Mucosa of rectum (tissue), 2 donors: ENCODE measurements around the gene SMG6.

Experiments used
- H3K27ac ChIP-seq, 2 donors: one replicate each; pipeline ENCODE4 v1.7.0; 2013; ENCODE audit warnings: inconsistent platforms in 2 of 2, low read depth in 2 of 2, low read length in 2 of 2
- H3K27me3 ChIP-seq, 2 donors: one replicate each; pipeline ENCODE4 v1.7.0; 2013; ENCODE audit warnings: low read length in 2 of 2; ENCODE audit not compliant: control insufficient read depth in 2 of 2, insufficient read depth in 2 of 2
- H3K36me3 ChIP-seq, 2 donors: one replicate each; pipeline ENCODE4 v1.7.0; 2013; ENCODE audit warnings: low read length in 2 of 2; ENCODE audit not compliant: control insufficient read depth in 2 of 2, insufficient read depth in 2 of 2
- H3K4me1 ChIP-seq, 2 donors: one replicate each; pipeline ENCODE4 v1.7.0; 2013; ENCODE audit warnings: low read length in 2 of 2, mild to moderate bottlenecking in 1 of 2; ENCODE audit not compliant: control insufficient read depth in 2 of 2, insufficient read depth in 2 of 2
- H3K4me3 ChIP-seq, 2 donors: one replicate each; pipeline ENCODE4 v1.7.0; 2013; ENCODE audit warnings: low read length in 2 of 2
- H3K9ac ChIP-seq, 2 donors: one replicate each; pipeline ENCODE4 v1.7.0; 2013; ENCODE audit warnings: low read length in 2 of 2, low read depth in 1 of 2, mild to moderate bottlenecking in 1 of 2
- H3K9me3 ChIP-seq, 2 donors: one replicate each; pipeline ENCODE4 v1.7.0; 2013; ENCODE audit warnings: low read length in 2 of 2; ENCODE audit not compliant: control insufficient read depth in 2 of 2
- donor health status: healthy.
- donor health status: Normal muscosa, but diverticular disease.

The SMG6 gene

DNA sequence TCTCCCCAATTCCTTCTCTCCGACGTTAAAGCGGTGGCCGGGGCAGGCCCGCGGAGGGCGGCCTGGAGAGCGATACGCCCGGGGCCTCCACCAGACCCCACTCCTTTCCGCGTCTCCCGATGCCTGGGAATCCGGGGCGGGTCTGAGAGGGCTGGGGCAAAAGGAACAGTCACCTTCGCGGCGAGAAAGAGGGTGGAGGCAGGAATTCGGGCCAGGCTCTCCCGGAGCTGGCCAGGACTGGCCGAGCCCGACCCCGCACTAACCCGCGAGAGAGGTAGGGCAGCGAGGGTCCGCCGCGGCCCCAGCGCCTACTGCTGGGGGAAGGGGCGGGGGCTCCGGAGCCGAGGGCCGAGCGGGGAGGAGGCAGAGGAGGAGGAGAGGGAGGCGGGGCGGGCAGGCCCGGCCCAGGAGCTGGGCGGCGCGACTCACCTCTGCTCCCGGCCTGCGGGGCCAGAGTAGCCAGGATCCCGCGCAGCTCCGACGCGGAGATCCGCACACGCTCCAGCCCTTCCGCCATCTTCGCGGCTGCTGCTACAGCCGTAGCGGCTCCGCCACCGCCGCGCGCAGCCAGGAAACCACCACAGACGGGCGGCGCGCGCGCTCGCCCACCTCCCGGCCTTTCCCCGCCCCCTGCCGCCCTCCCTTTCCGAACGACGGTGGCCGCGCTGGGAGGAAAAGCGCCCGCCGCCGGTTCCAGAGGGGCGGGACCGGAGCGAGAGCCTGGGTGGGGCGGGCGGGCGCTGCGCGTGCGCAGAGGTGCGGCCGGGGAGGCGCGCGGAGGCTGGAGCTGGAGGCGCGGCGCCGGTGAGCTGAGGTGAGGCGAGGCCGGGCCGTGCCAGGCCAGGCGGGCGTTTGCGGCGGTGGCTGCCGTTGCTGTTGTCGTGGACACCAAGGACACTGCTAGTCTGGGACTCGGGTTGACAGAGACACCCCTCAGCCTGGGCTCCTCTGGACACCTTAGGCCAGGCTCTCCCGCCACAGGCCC is at the start of gene SMG6, which contains the start of gene SRR:
Gene SMG6 (minus strand): TSS at position 582 of the 985 bp plus-strand sequence. CDS start 65 bp downstream, at position 517.
Gene SRR (plus strand): TSS at position 747 of the 985 bp plus-strand sequence. CDS start 11,611 bp downstream, outside the sequence.
- H3K4me3 ChIP-seq: peak within 1 kb of the TSS; percentile 89 to 90
- H3K27ac ChIP-seq: peak within 1 kb of the TSS; percentile 91 to 92
- peaks cover 7 to 18% of the 10 kb centered on the region in 2 donors for H3K36me3 ChIP-seq
- H3K9me3 ChIP-seq: no peaks in the 10 kb centered on the region
- H3K9ac ChIP-seq: peak within 1 kb of the TSS; percentile 85 to 89
- H3K27me3 ChIP-seq: no peaks in the 10 kb centered on the region
- peaks cover 4 to 10% of the 10 kb centered on the region in 2 donors for H3K4me1 ChIP-seq

DNA sequence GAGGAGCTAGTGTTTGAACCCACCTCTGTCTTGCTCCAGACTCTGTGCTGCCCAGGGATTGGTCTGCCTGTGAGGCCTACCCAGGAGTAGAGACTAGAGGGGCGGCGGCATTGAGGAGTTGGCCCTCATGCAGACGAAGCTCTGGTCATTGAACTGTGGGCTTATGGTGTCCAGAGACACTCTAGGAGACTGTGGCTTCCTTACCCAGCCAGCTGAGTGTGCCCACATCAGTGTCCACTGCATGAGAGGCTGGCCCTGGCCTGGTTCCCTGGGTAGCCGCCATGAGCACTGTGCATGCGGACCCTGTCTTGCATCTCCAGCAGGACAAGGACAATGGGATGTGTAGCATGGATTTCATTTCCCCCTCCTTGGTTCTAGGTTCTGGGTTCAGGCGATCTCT is 47.7 kb upstream of the SMG6 start:
- Histone ChIP-seq H3K4me1 (no peaks in the 10 kb centered on the region), H3K9me3 (no peaks in the 10 kb centered on the region), H3K27ac (no peak overlapping the region), H3K9ac (no peak overlapping the region), H3K27me3 (no peaks in the 10 kb centered on the region), H3K36me3 (no peaks in the 10 kb centered on the region), H3K4me3 (no peak overlapping the region)

DNA sequence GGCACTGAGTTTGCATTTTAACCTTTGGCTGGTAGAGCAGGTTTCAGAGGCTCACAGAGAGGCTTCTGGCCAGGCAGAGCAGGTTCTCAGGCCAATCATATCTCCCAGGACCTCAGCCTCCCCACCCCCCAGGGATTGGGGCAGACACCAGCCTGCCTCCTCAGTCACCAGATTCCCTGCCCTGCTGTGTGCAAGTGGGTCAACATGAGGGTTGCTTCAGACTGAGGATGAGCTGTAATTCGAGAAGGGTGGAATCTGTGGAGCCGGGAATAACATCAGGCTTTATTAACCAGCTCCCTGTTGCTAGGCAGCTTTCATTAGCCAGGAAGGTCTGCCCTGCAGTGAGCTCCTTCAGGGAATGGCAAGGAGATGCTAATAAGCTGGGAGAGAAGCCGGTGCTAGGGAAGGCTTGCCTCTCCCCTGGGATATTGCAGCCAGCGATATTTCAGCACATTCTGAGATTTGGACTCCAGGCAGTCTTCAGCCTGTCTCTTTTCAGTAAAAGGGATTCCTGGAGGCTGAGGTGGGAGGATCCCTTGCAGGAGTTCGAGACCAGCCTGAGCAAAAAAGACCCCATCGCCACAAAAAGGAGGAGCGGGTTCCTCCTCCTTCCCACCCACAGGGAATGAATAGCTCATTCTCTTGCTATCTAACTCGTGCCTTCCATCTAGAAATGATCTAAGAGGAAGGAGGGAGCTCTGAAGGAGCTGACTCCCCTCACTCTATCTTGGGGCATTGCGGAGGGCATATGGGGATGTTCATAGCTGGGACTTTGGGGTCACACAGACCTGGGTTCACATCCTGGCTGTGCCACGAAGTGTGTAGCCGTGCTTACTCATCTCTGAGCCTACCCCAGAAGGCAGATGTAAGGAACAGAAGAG is 44.5 kb upstream of the SMG6 start:
- H3K27me3 ChIP-seq: no peaks in the 10 kb centered on the region
- H3K4me3 ChIP-seq: no peak overlapping the region
- H3K36me3 ChIP-seq: peaks cover 0 to 7% of the 10 kb centered on the region in 2 donors
- no peak overlapping the region for H3K27ac ChIP-seq
- no peaks in the 10 kb centered on the region for H3K4me1 ChIP-seq
- no peak overlapping the region for H3K9ac ChIP-seq
- no peaks in the 10 kb centered on the region for H3K9me3 ChIP-seq

DNA sequence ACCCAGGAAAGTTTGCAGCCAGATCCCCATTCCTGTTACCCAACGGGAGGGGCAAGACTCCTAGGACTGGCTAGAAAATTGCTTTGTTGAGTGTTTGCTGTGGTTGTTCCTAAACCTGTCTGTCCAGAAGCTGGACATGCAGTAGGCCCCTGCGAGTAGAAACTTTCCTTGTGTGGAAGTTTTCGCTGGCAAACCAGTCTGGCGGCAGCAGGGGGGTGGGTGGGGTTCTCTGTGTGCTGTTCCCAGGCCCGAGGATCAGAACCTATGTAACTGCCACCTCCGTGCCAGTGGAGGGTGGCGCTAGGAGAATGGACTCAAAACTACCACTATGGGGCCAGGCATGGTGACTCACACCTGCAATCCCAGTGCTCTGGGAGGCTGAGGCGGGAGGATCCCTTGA is 42.9 kb upstream of the SMG6 start:
- Histone ChIP-seq H3K9ac (no peak overlapping the region), H3K9me3 (no peaks in the 10 kb centered on the region), H3K4me1 (no peaks in the 10 kb centered on the region), H3K36me3 (peaks cover 0 to 10% of the 10 kb centered on the region in 2 donors), H3K4me3 (no peak overlapping the region), H3K27me3 (no peaks in the 10 kb centered on the region), H3K27ac (no peak overlapping the region)

DNA sequence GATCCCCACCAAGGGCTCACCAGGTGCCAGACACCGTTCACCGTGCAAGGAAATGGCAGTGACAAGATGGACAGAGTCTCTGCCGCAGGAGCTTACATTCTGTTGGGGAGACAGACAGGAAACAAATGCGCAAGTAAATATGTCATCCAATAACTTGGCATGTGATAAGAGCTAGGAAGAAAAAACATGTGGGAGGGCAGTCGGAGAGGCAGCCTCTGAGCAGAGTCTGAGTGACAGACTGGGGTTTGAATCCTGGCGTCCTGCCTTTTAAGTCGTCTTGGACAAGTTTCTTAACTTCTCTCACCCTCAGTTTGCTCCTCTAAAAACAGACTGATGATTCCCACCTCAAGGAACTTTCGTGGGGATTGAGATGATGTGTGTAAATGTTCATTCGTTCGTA is 40.9 kb upstream of the SMG6 start:
- H3K27me3 ChIP-seq: no peaks in the 10 kb centered on the region
- H3K9ac ChIP-seq: no peak overlapping the region
- H3K4me3 ChIP-seq: no peak overlapping the region
- no peaks in the 10 kb centered on the region for H3K4me1 ChIP-seq
- no peaks in the 10 kb centered on the region for H3K9me3 ChIP-seq
- H3K27ac ChIP-seq: no peak overlapping the region
- H3K36me3 ChIP-seq: peaks cover 0 to 10% of the 10 kb centered on the region in 2 donors

DNA sequence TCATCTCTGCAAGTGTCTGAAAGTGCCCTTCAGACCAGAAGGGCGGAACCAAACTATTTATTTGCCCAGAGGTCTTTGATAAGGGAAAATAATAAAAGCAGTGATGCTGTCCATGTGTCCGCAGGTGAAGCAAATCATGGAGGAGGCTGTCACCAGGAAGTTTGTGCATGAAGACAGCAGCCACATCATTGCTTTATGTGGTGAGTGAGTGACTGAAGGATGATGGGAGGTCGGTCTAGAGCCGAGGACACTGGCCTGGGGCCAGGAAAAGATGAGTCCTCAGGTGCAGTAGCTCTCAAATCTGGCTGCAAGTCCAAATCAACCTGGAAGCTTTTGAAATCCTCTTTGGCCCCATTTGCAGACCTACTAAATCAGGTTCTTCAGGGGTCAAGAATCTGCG is 39.8 kb upstream of the SMG6 start:
- no peaks in the 10 kb centered on the region for H3K27me3 ChIP-seq
- H3K9me3 ChIP-seq: no peaks in the 10 kb centered on the region
- H3K9ac ChIP-seq: no peak overlapping the region
- peaks cover 0 to 10% of the 10 kb centered on the region in 2 donors for H3K36me3 ChIP-seq
- H3K4me3 ChIP-seq: no peak overlapping the region
- H3K27ac ChIP-seq: no peak overlapping the region
- no peaks in the 10 kb centered on the region for H3K4me1 ChIP-seq

DNA sequence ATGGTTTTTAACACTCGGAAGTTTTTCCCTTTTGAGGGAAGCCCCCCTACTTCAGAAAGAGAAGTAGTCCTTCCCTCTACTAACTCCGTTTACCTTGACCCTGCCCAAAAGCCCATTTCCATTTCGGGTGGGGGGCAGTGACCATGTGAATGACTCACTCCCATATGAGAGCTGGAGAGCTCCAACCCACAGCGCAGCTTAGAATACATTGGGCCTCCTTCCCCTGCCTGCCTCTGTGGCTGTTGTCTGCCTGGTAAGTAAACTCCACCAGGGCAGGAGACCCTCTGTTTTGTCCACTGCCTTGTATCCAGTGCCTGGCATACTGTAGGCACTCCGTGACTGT is 34.7 kb upstream of the SMG6 start:
- H3K27ac ChIP-seq: peak overlapping the region in 1 of 2 donors; percentile 87
- H3K27me3 ChIP-seq: no peaks in the 10 kb centered on the region
- peak overlapping the region in 1 of 2 donors; percentile 58 for H3K9ac ChIP-seq
- H3K9me3 ChIP-seq: no peaks in the 10 kb centered on the region
- H3K4me1 ChIP-seq: peaks cover 7 to 9% of the 10 kb centered on the region in 2 donors
- peak overlapping the region; percentile 73 to 90 for H3K4me3 ChIP-seq
- H3K36me3 ChIP-seq: peaks cover 12 to 22% of the 10 kb centered on the region in 2 donors

DNA sequence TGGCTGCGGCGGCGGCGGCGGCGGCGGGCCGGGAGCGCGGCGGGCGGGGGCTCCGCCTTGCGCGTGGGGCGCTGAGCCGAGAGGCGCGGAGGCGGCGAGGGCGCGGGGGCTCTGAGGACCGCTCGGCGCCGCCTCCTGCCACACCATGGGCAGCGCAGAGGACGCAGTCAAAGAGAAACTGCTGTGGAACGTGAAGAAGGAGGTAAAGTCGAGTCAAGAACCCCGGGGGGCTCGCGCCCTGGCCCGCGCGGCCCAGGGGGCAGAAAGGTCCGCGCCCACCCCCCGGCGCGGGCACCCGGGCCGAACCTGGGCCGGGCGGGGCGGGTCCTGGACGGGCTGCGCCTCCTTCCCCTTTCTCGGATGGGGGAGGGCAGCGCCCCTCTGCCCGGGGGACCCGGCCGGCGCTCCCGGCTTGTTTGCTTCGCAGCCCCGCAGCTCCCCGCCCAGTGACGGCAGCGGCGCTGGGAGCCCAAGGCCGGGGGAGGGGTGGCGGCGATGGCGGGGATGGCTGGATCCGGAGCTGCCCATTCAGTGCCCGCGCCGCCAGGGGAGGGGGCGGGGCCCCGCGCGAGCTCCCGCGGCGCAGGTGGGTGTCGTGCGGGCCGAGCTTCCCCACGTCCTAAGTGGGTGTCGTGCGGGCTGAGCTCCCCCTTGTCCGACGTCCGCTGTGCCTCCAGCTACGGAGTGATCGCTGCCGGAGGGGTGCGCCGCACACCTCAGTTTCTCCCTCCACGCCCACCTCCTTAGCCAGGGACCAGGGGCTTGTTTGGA is 34.1 kb upstream of the SMG6 start:
- Histone ChIP-seq H3K36me3 (peaks cover 17 to 28% of the 10 kb centered on the region in 2 donors), H3K27me3 (no peaks in the 10 kb centered on the region), H3K4me1 (peaks cover 7 to 9% of the 10 kb centered on the region in 2 donors), H3K9ac (peak overlapping the region; percentile 58 to 60), H3K9me3 (no peaks in the 10 kb centered on the region), H3K4me3 (peak overlapping the region; percentile 73 to 90), H3K27ac (peak overlapping the region; percentile 72 to 87)

DNA sequence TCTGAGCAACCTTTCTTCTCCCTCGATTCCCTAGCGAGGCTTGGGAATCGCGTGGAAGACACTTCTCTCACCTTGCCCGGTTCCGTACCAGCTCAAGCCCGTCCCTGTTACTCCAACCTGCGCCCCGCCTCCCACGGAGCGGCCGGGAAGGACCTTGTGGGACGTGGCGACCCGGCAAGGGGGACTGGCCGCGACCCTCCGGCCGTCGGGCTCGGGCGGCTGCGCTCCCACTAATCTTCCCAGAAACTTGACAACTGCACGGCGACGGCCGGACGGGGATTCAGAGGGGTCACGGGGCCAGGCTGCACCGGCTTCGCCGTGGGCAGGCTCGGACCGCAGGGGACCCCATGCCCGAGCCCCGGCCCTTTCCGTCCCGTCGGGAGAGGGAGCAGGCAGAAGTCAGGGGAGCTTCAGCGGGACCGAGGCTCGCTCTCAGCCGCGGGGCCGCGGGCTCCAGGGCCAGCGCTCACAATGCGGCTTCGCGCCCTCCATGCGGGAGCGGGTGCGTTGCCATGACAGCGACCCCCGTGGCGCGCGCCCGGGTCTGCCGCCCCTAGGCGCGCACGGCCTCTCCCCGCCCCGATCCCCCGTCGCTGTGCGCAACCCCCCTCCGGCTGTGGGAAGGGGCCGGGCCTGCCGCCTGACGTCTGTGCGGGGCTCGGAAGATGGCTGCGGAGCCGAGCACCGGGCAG is 33.4 kb upstream of the SMG6 start, which contains the start of gene SGSM2:
Gene SGSM2 (plus strand): TSS at position 650 of the 692 bp plus-strand sequence. CDS start 188 bp downstream, outside the sequence.
- H3K4me1 ChIP-seq: peaks cover 7 to 9% of the 10 kb centered on the region in 2 donors
- no peaks in the 10 kb centered on the region for H3K27me3 ChIP-seq
- H3K9ac ChIP-seq: peak within 1 kb of the TSS; percentile 58 to 88
- peak within 1 kb of the TSS; percentile 72 to 87 for H3K27ac ChIP-seq
- no peaks in the 10 kb centered on the region for H3K9me3 ChIP-seq
- H3K4me3 ChIP-seq: peak within 1 kb of the TSS; percentile 90 to 98
- H3K36me3 ChIP-seq: peaks cover 20 to 33% of the 10 kb centered on the region in 2 donors
